ENCODE results near the gene MSL3. TPM values are rescaled to one million over a fixed set of nuclear protein-coding genes. Genes with fewer than 3 reads are reported as not detected.

The MSL3 gene
- total and polyA plus RNA-seq, 10 donors: 51.5 to 120 (median 66.9) TPM

Other genes with a start within 250 kb of the MSL3 start
- 10 to 100 TPM; 10.8 to 20.8 (median 14.9) TPM for gene ARHGAP6, start 92.3 kb upstream of the MSL3 start, total RNA-seq
- gene ARHGAP6, start 92.3 kb upstream of the MSL3 start, polyA plus RNA-seq: 1 to 10 TPM; 2.0 to 3.3 (median 2.7) TPM

Measured in spleen (tissue), 10 donors.